OCI-LY1 (cell line): Measurements from ENCODE around the gene TTC13.

Experiments used
- H2AFZ ChIP-seq: fragments of 200-600 bp; sonication (generic), shearing (Covaris generic); 2 replicates; pipeline ENCODE4 v1.6.0; 2014; ENCODE audit warnings: antibody characterized with exemption, mild to moderate bottlenecking, low read length
- H3F3A ChIP-seq: fragments of 200-600 bp; sonication (generic), shearing (Covaris generic); 2 replicates; pipeline ENCODE4 v1.6.0; 2014; ENCODE audit warnings: mild to moderate bottlenecking, antibody characterized with exemption, low read length, moderate library complexity; ENCODE audit not compliant: insufficient read depth
- H3K27ac ChIP-seq: fragments of 200-600 bp; sonication (generic); 2 replicates; pipeline ENCODE4 v1.5.1; 2014; ENCODE audit warnings: low read length, mixed run types, mild to moderate bottlenecking, low read depth; ENCODE audit not compliant: poor library complexity, severe bottlenecking
- H3K27me3 ChIP-seq: fragments of 200-600 bp; sonication (generic); 2 replicates; pipeline ENCODE4 v1.6.0; 2014; ENCODE audit warnings: antibody characterized with exemption, mild to moderate bottlenecking, low read length, moderate library complexity; ENCODE audit not compliant: insufficient read depth
- H3K36me3 ChIP-seq: fragments of 200-600 bp; sonication (generic); 2 replicates; pipeline ENCODE4 v1.6.1; 2014; ENCODE audit warnings: mild to moderate bottlenecking, antibody characterized with exemption, low read length, moderate library complexity, mixed read lengths; ENCODE audit not compliant: insufficient read depth
- H3K4me1 ChIP-seq: fragments of 200-600 bp; sonication (generic); 2 replicates; pipeline ENCODE4 v1.5.1; 2014; ENCODE audit warnings: mild to moderate bottlenecking, low read length, moderate library complexity; ENCODE audit not compliant: insufficient read depth, severe bottlenecking
- H3K4me2 ChIP-seq: fragments of 200-600 bp; sonication (generic), shearing (Covaris generic); 2 replicates; pipeline ENCODE4 v1.6.1; 2014; ENCODE audit warnings: low read length
- H3K4me3 ChIP-seq: fragments of 200-600 bp; sonication (generic); 2 replicates; pipeline ENCODE4 v1.5.1; 2014; ENCODE audit warnings: low read length, low read depth, mild to moderate bottlenecking, mixed read lengths; ENCODE audit not compliant: poor library complexity, severe bottlenecking
- H3K79me2 ChIP-seq: fragments of 200-600 bp; shearing (Covaris generic); 2 replicates; pipeline ENCODE4 v1.6.1; 2016; ENCODE audit warnings: mixed run types, low read length, mixed read lengths; ENCODE audit not compliant: insufficient read depth
- H3K9ac ChIP-seq: fragments of 200-600 bp; sonication (generic), shearing (Covaris generic); 2 replicates; pipeline ENCODE4 v1.6.1; 2014; ENCODE audit warnings: mild to moderate bottlenecking, low read length, mixed read lengths
- H3K9me2 ChIP-seq: fragments of 200-600 bp; sonication (generic), shearing (Covaris generic); 2 replicates; pipeline ENCODE4 v1.6.1; 2014; ENCODE audit warnings: low read depth, mild to moderate bottlenecking, low read length, mixed read lengths
- H3K9me3 ChIP-seq: fragments of 200-600 bp; shearing (Covaris generic); 2 replicates; pipeline ENCODE4 v1.6.1; 2014; ENCODE audit warnings: low read length, mixed read lengths
- H4K20me1 ChIP-seq: fragments of 200-600 bp; sonication (generic), shearing (Covaris generic); 2 replicates; pipeline ENCODE4 v1.6.0; 2016; ENCODE audit warnings: mild to moderate bottlenecking, low read length; ENCODE audit not compliant: insufficient read depth
- EZH2 ChIP-seq: fragments of 200-600 bp; sonication (generic), shearing (Covaris generic); IDR thresholded peaks from 2 replicates; pipeline ENCODE4 v1.8.0; 2017; ENCODE audit warnings: borderline replicate concordance, mixed run types, mild to moderate bottlenecking, antibody characterized with exemption, low read length, moderate library complexity, mixed read lengths
- TF ChIP-seq, protein P1 (sequence below): fragments of 200-600 bp; sonication (generic), shearing (Covaris generic); IDR thresholded peaks from 2 replicates; pipeline ENCODE4 v1.5.1; 2017; ENCODE audit warnings: mild to moderate bottlenecking, antibody characterized with exemption, low read length, moderate library complexity, mixed read lengths

The TTC13 gene

DNA sequence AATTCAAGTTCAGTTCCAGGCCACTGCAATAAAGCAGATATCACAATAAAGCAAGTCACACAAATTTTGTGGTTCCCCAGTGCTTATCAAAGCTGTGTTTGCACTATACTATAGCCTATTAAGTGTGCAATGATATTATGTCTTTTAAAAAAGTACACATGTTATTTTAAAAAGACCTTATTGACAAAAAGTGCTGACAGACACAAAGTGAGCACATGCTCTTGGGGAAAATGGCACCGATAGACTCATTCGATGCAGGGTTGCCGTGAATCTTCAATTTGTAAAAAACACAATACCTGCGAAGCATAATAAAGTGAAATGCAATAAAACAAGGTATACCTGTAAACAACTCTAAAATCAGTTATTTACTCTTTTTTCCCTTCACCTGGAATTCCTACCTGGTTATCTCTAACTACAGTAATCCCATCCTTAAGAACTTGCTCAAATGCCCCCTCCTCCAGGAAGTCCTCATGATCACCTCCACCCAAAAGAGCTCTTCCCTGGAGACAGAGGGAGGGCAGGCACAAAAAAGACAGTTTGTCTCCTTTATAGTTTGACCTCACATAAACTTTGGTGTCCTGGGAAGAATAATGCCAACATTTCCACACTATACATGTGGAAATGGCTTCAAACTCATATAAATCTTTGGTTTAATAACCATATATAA, 100.6 kb downstream of the TTC13 start:
- Histone ChIP-seq H3K4me2 (no peak overlapping the region), H3K4me1 (no peaks in the 10 kb centered on the region), H3K9me2 (no peaks in the 10 kb centered on the region), H3K79me2 (no peaks in the 10 kb centered on the region), H3F3A (no peaks in the 10 kb centered on the region), H3K4me3 (no peak overlapping the region), H4K20me1 (no peaks in the 10 kb centered on the region), H3K9ac (no peak overlapping the region), H3K36me3 (no peaks in the 10 kb centered on the region), H3K9me3 (no peaks in the 10 kb centered on the region), H3K27ac (no peak overlapping the region), H2AFZ (no peak overlapping the region), H3K27me3 (0 out of 2 replicates have a peak, but pooled peaks cover 11% of the 10 kb centered on the region)
- TF ChIP-seq EZH2 = no peak
- TF ChIP-seq, protein P1, sequence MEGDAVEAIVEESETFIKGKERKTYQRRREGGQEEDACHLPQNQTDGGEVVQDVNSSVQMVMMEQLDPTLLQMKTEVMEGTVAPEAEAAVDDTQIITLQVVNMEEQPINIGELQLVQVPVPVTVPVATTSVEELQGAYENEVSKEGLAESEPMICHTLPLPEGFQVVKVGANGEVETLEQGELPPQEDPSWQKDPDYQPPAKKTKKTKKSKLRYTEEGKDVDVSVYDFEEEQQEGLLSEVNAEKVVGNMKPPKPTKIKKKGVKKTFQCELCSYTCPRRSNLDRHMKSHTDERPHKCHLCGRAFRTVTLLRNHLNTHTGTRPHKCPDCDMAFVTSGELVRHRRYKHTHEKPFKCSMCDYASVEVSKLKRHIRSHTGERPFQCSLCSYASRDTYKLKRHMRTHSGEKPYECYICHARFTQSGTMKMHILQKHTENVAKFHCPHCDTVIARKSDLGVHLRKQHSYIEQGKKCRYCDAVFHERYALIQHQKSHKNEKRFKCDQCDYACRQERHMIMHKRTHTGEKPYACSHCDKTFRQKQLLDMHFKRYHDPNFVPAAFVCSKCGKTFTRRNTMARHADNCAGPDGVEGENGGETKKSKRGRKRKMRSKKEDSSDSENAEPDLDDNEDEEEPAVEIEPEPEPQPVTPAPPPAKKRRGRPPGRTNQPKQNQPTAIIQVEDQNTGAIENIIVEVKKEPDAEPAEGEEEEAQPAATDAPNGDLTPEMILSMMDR = no peak

DNA sequence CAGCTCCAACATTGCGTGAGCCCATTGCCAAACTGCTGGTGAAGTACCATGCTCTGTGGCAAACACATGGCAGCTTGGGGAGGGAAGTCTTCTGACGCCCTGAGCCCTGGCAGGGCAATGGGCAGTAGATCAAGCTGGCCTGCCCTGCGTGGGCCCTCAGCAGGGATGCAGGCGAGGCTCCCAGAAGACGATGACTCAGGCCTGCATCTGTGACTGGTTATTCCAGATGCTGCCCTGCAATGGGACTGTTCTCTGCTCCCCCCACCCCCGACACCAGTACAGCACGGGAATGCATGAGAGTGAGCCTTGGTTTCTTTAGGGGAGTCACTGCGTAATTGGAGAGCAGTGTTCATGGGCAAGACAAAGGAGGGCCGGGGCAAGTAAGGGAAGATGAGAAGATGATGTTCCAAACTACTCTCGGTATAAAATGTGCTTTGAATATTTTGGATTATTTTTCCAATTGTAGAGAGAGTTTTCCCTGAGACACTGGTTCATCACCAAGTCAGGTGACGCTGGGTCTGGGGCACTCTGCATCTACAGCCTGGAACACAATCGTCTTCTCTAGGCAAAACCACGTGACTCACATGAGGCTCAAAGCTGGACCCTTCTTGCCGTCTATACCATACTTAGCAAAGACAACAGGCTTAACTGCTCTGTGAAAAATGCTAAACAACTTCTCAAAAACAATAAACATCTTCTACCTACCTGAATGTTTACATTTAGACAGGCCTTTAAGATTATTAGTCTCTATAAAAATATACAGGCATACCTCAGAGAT, 101.3 kb downstream of the TTC13 start:
- Histone ChIP-seq H3K9me2 (no peaks in the 10 kb centered on the region), H3K4me3 (no peak overlapping the region), H3K36me3 (no peaks in the 10 kb centered on the region), H3K4me1 (no peaks in the 10 kb centered on the region), H3K4me2 (no peak overlapping the region), H3K79me2 (no peaks in the 10 kb centered on the region), H3K9me3 (no peaks in the 10 kb centered on the region), H4K20me1 (no peaks in the 10 kb centered on the region), H3K9ac (no peak overlapping the region), H3K27ac (no peak overlapping the region), H3F3A (no peaks in the 10 kb centered on the region), H2AFZ (no peak overlapping the region), H3K27me3 (0 out of 2 replicates have a peak, but pooled peaks cover 11% of the 10 kb centered on the region)
- TF ChIP-seq EZH2 = no peak
- TF ChIP-seq, protein P1 = no peak

DNA sequence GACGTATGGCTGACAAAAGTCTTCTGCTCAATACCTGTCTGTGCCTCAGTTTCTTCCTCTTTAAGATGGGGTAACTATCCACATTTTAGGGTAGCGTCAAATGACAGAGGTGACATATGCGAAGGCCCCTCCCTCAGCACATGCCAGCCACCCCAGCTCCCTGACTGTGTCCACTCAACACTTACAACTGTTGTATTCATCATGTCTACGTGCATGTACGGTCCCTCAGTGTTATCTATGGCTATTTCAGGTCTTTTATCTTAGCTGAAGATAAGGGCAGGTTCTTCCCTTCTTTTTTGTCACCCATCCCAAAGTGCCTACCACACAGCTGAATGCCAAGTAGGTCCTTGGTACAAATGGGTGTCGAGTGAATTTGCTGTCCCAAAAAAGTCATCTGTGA, 102.0 kb downstream of the TTC13 start:
- TF ChIP-seq EZH2 = no peak
- TF ChIP-seq, protein P1 = no peak
- H3K9me3 ChIP-seq = no peaks in the 10 kb centered on the region
- H3K79me2 ChIP-seq = no peaks in the 10 kb centered on the region
- H3K27me3 ChIP-seq = 0 out of 2 replicates have a peak, but pooled peaks cover 8% of the 10 kb centered on the region
- H3K9ac ChIP-seq = no peak overlapping the region
- no peaks in the 10 kb centered on the region for H3K9me2 ChIP-seq
- H3F3A ChIP-seq = no peaks in the 10 kb centered on the region
- no peak overlapping the region for H3K4me2 ChIP-seq
- no peaks in the 10 kb centered on the region for H4K20me1 ChIP-seq
- no peak overlapping the region for H3K27ac ChIP-seq
- H3K4me1 ChIP-seq = no peaks in the 10 kb centered on the region
- no peak overlapping the region for H3K4me3 ChIP-seq
- no peaks in the 10 kb centered on the region for H3K36me3 ChIP-seq
- H2AFZ ChIP-seq = no peak overlapping the region
